B cell (primary cell): ENCODE data around the gene H19. TPM values are rescaled to one million over a fixed set of nuclear protein-coding genes. Genes with fewer than 3 reads are reported as not detected.

ENCODE experiments used
- ATAC-seq: fragments of 200-7000 bp; cut with Tn5 transposase; one replicate; pipeline ENCODE4 v1.10.0; 2021; ENCODE audit warnings: low read depth, mild to moderate bottlenecking, moderate number of reproducible peaks, moderate library complexity
- CTCF ChIA-PET: fragments of 350-600 bp; sonication (Branson Sonifier 250); formaldehyde crosslinking; loops from one replicate; lab custom pipeline; 2021; ENCODE audit warnings: antibody characterized with exemption, inconsistent platforms; lab: Charles Lee
- POLR2A ChIA-PET: fragments of 350-600 bp; sonication (Branson Sonifier 250); formaldehyde crosslinking; loops from one replicate; lab custom pipeline; 2021; ENCODE audit warnings: antibody characterized with exemption; lab: Charles Lee
- DNase-seq: peaks from one replicate; pipeline ENCODE4 v3.0.0; 2013
- H2AFZ ChIP-seq: 2 replicates; pipeline ENCODE4 v1.6.1; 2012; ENCODE audit warnings: mild to moderate bottlenecking, low read depth, low read length; ENCODE audit not compliant: insufficient read depth, poor library complexity, severe bottlenecking
- H3K27ac ChIP-seq, 2 donors: 1 replicate in 1 of 2; 2 replicates in 1 of 2; pipeline ENCODE4 v1.5.1; 2012 to 2013; ENCODE audit warnings: low read length in 2 of 2, mild to moderate bottlenecking in 2 of 2, moderate library complexity in 1 of 2
- H3K27me3 ChIP-seq, 4 experiments: fragments of 200-600 bp in 1 of 4; sonication (generic) in 1 of 4; replicated peaks in 1 of 4; 1 replicate in 2 of 4; 2 replicates in 2 of 4; pipeline versions ENCODE4 v1.6.1 to v1.7.0; 2013 to 2016; ENCODE audit warnings: low read length in 3 of 4, mild to moderate bottlenecking in 2 of 4, mixed read lengths in 1 of 4, moderate library complexity in 1 of 4; ENCODE audit not compliant: insufficient read depth in 4 of 4, control insufficient read depth in 3 of 4; ENCODE audit errors: control extremely low read depth in 1 of 4
- H3K36me3 ChIP-seq, 2 experiments: replicated peaks in 1 of 2; 1 replicate in 1 of 2; 2 replicates in 1 of 2; pipeline versions ENCODE4 v1.6.1 to v1.7.1; 2013; ENCODE audit warnings: low read length in 1 of 2; ENCODE audit not compliant: insufficient read depth in 2 of 2, control insufficient read depth in 1 of 2; ENCODE audit errors: control extremely low read depth in 1 of 2, extremely low read depth in 1 of 2
- H3K4me1 ChIP-seq, 2 donors: fragments of 200-600 bp in 1 of 2; sonication (generic) in 1 of 2; 1 replicate in 1 of 2; 2 replicates in 1 of 2; pipeline versions ENCODE4 v1.5.1 to v1.6.1; 2013 to 2017; ENCODE audit warnings: low read length in 2 of 2; ENCODE audit not compliant: control insufficient read depth in 2 of 2, insufficient read depth in 2 of 2
- H3K4me2 ChIP-seq: replicated peaks from 2 replicates; pipeline ENCODE3; 2012; ENCODE audit warnings: mild to moderate bottlenecking, low read depth, low read length; ENCODE audit not compliant: poor library complexity, severe bottlenecking
- H3K4me3 ChIP-seq, 5 experiments: fragments of 200-600 bp in 1 of 5; sonication (generic) in 1 of 5; 1 replicate in 3 of 5; 2 replicates in 2 of 5; pipeline versions ENCODE4 v1.5.1 to v1.7.0; 2011 to 2016; ENCODE audit warnings: low read length in 4 of 5, mild to moderate bottlenecking in 4 of 5, low read depth in 2 of 5, control low read depth in 1 of 5, moderate library complexity in 1 of 5; ENCODE audit not compliant: insufficient read depth in 1 of 5; ENCODE audit errors: control extremely low read depth in 1 of 5, extremely low read depth in 1 of 5
- H3K79me2 ChIP-seq: fragments of 200-600 bp; sonication (generic); one replicate; pipeline ENCODE4 v1.6.0; 2016; ENCODE audit warnings: low read length; ENCODE audit not compliant: control insufficient read depth, insufficient read depth
- H3K9ac ChIP-seq: fragments of 200-600 bp; sonication (generic); 2 replicates; pipeline ENCODE4 v1.6.1; 2017; ENCODE audit warnings: mild to moderate bottlenecking, low read length, moderate library complexity
- H3K9me3 ChIP-seq, 3 donors: one replicate each; pipeline versions ENCODE4 v1.6.1 to v1.7.1; 2013; ENCODE audit warnings: low read length in 2 of 3; ENCODE audit not compliant: control insufficient read depth in 2 of 3, insufficient read depth in 1 of 3; ENCODE audit errors: control extremely low read depth in 1 of 3
- H4K20me1 ChIP-seq: 2 replicates; pipeline ENCODE4 v1.6.0; 2012; ENCODE audit warnings: mild to moderate bottlenecking, low read length; ENCODE audit not compliant: insufficient read depth, control insufficient read depth, poor library complexity, severe bottlenecking
- H3K27ac Mint-ChIP-seq: one replicate; pipeline ENCODE4 v1.8.0; 2021; ENCODE audit warnings: mixed read lengths
- H3K27me3 Mint-ChIP-seq: one replicate; pipeline ENCODE4 v1.8.0; 2021; ENCODE audit warnings: mixed read lengths
- H3K4me1 Mint-ChIP-seq: one replicate; pipeline ENCODE4 v1.8.0; 2021; ENCODE audit warnings: mixed read lengths
- H3K4me3 Mint-ChIP-seq: one replicate; pipeline ENCODE4 v1.8.0; 2021; ENCODE audit warnings: mixed read lengths
- H3K9me3 Mint-ChIP-seq: one replicate; pipeline ENCODE4 v1.8.0; 2022; ENCODE audit warnings: mixed read lengths; ENCODE audit not compliant: insufficient read depth
- EZH2 ChIP-seq: IDR thresholded peaks from 2 replicates; pipeline ENCODE4 v1.6.1; 2012; ENCODE audit warnings: borderline replicate concordance, low read depth, mild to moderate bottlenecking, moderate library complexity, low read length; ENCODE audit not compliant: insufficient read depth, poor library complexity, severe bottlenecking
- WGBS: methylation state at CpG from one replicate; pipeline ENCODE4 v1.1.5; 2013; ENCODE audit warnings: missing lambda C conversion rate; ENCODE audit not compliant: insufficient coverage; 5-methylcytosine and 5-hydroxymethylcytosine counted together
- intact Hi-C: fragments of 100-400 bp; cut with micrococcal nuclease; formaldehyde crosslinking; loops from one replicate; pipeline ENCODE4 v1.10.0; 2022
- polyA plus RNA-seq: library from polyadenylated mRNA; depleted of rRNA; stranded (reverse); fragments of >200 nt; gene quantifications from 2 replicates; pipeline ENCODE4 v1.2.3, GENCODE V29; 2012
- total RNA-seq, 2 donors: library from RNA; stranded (reverse); fragments of 120-200 nt in 1 of 2; gene quantifications; 1 replicate in 1 of 2; 2 replicates in 1 of 2; pipeline versions ENCODE4 v1.2.3 to v1.2.4, GENCODE V29; 2013 to 2022
- TF ChIP-seq, protein P1 (sequence below): fragments of 200-600 bp; IDR thresholded peaks from one replicate; pipeline ENCODE4 v1.8.0; 2022; ENCODE audit warnings: antibody characterized with exemption, mild to moderate bottlenecking

Gene H19
- total and polyA plus RNA-seq, 2 donors (not counting 1 experiment from before 2014, with no cell fraction given): not detected

DNA sequence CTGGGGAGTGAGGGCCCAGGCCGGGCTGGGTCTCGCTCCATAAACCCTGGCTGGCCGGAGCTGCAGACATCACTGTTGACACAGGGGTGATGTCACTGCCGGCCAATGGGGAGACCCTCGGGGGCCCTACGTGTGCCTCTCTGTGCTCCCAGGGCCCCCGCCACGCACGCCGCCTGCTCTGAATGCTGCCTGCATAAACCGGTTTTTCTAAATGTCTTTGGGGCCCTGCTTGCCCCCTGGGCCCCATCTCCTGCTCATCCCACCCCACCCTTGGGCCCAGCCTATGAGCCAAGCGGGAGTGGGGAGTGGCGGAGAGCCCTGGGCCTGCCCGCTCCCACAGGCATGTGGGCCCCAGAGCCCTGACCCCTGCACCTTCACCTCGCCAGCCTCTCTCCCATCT, 7.7 kb downstream of the H19 start:
- H3K79me2 ChIP-seq: no peaks in the 10 kb centered on the region
- intact Hi-C loops: no loop called here

DNA sequence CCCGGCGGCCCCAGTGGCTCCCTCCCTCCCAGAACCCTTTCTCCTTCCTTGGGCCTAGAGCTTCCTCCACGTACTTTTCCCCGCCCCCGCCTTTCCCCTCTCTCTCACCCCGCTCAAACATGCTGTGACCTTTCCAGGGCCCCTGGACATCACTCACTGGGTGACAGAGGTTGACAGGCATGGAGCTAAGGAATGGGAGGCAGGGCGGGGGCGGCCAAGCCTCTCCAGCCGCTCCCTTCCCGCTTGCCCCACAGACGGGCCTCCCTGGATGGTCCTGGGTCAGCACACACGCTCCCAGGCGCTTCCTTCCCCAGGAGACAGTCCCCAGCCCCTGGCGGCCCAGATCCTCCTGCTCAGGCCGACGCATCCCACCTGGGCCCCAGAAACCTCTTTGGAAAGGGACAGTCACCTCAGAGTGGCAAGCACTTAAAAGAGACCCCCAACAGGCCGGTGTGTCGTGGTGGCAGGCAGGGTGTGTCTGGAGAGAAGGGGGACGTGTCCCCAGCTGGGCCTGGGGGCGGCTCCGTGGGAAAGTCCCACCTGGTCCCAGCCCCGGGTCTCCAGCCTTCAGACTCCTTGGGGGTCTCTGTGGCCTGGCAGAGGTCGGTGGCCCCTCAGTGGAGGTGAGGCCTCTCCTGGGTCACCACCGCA, 8.8 kb downstream of the H19 start:
- DNase-seq: no peak

More for the DNA sequence above, 7.7 kb downstream of the H19 start:
- TF ChIP-seq, protein P1, sequence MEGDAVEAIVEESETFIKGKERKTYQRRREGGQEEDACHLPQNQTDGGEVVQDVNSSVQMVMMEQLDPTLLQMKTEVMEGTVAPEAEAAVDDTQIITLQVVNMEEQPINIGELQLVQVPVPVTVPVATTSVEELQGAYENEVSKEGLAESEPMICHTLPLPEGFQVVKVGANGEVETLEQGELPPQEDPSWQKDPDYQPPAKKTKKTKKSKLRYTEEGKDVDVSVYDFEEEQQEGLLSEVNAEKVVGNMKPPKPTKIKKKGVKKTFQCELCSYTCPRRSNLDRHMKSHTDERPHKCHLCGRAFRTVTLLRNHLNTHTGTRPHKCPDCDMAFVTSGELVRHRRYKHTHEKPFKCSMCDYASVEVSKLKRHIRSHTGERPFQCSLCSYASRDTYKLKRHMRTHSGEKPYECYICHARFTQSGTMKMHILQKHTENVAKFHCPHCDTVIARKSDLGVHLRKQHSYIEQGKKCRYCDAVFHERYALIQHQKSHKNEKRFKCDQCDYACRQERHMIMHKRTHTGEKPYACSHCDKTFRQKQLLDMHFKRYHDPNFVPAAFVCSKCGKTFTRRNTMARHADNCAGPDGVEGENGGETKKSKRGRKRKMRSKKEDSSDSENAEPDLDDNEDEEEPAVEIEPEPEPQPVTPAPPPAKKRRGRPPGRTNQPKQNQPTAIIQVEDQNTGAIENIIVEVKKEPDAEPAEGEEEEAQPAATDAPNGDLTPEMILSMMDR: no peak
- TF ChIP-seq EZH2: no peak
- Histone ChIP-seq H3K4me1 (no peaks in the 10 kb centered on the region), H3K27me3 (no peaks in the 10 kb centered on the region), H3K9ac (no peak overlapping the region), H3K4me3 (no peak overlapping the region), H3K36me3 (no peaks in the 10 kb centered on the region), H3K9me3 (no peaks in the 10 kb centered on the region), H2AFZ (no peak overlapping the region), H3K27ac (no peak overlapping the region), H4K20me1 (no peaks in the 10 kb centered on the region), H3K4me2 (no peak overlapping the region)
- H3K4me3 Mint-ChIP-seq: no peak overlapping the region
- ChIA-PET CTCF (no interaction called here), POLR2A (interaction anchor here (0.6 kb wide), 1 partner anchor 378 kb away, joined by 3 read pairs; no protein-coding TSS in a partner anchor)
- H3K4me1 Mint-ChIP-seq: no peaks in the 10 kb centered on the region
- DNase-seq: no peak
- no peak overlapping the region for H3K27ac Mint-ChIP-seq
- H3K27me3 Mint-ChIP-seq: no peaks in the 10 kb centered on the region
- no CpG with 5 or more reads among the region's 15 CpGs for WGBS
- no peaks in the 10 kb centered on the region for H3K9me3 Mint-ChIP-seq
- ATAC-seq: no peak

More for the DNA sequence above, 8.8 kb downstream of the H19 start:
- H3K36me3 ChIP-seq: no peaks in the 10 kb centered on the region
- Mint-ChIP-seq H3K4me3 (no peak overlapping the region), H3K27ac (no peak overlapping the region), H3K9me3 (no peaks in the 10 kb centered on the region), H3K27me3 (no peaks in the 10 kb centered on the region), H3K4me1 (no peaks in the 10 kb centered on the region)
- H3K27me3 ChIP-seq: no peaks in the 10 kb centered on the region
- no peak overlapping the region for H3K4me2 ChIP-seq
- H3K79me2 ChIP-seq: no peaks in the 10 kb centered on the region
- no peaks in the 10 kb centered on the region for H3K9me3 ChIP-seq
- ATAC-seq: no peak
- no peak overlapping the region for H3K4me3 ChIP-seq
- no peaks in the 10 kb centered on the region for H3K4me1 ChIP-seq
- intact Hi-C loops: no loop called here
- POLR2A ChIA-PET: interaction anchor here (0.7 kb wide), 1 partner anchor 545 kb away, joined by 6 read pairs; no protein-coding TSS in a partner anchor
- WGBS: 100% methylated on average over 3 of the region's 24 CpGs
- CTCF ChIA-PET: no interaction called here
- H2AFZ ChIP-seq: no peak overlapping the region
- no peak for TF ChIP-seq EZH2
- no peak overlapping the region for H3K27ac ChIP-seq
- H4K20me1 ChIP-seq: no peaks in the 10 kb centered on the region
- H3K9ac ChIP-seq: no peak overlapping the region
